ENCODE measurements around the gene RPS18.
A peak's percentile ranks its signal among the peaks of the same experiment; 100 is the strongest.

RPS18 gene

DNA sequence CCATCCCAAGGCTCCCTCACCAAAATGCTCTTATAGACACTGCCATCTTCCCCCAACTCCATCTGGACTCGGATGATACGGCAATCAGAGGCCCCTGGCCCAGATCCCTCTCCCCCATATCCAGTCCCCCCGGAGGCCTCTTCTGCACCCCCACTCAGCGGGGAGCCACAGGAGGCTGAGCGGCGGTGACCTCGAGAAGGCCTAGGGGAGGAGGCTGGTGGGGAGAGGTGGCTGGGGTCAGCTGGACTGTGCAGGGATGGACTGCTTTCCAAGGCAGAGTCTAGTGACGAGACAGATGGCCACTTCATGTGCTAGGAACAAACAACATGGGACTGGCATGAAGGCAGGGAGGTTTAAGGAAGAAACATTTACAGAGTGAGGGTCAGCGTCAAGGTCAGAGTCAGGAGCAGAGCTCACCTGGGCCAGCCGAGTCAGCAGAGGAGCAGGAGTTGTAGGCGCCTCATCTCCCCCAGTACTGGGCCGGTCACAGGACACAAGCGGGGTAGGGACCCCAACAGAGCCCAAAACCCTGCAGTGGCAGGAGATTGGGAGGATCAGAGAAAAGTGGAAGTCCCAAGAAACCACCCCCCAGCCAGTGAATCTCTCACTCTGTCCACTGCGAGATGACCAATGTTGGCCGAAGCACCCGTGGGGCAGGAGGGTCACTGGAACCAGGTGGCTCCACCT lies 21.3 kb downstream of the RPS18 start:
- no peak for FAIRE-seq

- no peak for FAIRE-seq
Observed at GRCh38 chr6:33294086-33294823, 22.4 kb downstream of the RPS18 start.

DNA sequence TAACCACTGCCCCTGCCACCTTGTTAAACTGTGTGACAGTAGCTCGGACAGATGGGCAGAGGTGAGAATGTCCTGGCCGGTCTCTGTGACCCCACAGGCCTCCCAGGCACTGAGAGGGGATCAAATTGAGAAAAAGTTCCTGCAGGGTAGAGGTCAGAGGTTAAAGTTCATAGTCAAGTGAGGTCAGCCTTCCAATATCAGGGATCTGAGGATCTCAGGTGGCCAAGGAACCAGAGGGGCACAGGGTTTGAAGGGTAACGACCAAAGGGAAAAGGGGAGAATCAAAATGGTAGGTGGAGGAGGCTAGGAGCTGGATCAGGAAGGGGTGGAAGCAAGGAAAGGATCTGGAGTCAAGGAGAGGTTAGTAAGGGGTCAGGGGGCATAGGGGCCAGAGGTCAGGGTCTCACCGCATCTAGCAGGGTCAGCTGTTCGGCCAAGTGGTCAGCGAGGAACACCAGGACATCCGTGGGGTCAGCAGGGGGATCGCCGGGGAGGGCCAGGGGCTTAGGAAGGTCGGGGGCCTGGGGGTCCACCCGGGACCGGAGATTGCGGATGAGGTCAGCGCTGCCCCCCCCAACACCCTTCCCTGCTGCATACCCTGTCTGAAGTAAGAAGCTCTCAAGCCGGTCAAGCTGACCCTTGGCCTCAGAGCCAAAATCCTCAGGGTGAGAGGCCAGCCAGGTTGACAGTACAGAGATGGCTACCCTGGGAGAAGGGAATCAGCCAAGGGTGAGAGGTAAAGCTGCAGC lies 23.9 kb downstream of the RPS18 start:
- no peak for FAIRE-seq

- no peak for FAIRE-seq
Observed at GRCh38 chr6:33296797-33297405, 25.0 kb downstream of the RPS18 start.

GRCh38 chr6:33297406-33297955 lies 25.6 kb downstream of the RPS18 start:
- no peak for FAIRE-seq

GRCh38 chr6:33297956-33298772 lies 26.3 kb downstream of the RPS18 start:
- FAIRE-seq = no peak

DNA sequence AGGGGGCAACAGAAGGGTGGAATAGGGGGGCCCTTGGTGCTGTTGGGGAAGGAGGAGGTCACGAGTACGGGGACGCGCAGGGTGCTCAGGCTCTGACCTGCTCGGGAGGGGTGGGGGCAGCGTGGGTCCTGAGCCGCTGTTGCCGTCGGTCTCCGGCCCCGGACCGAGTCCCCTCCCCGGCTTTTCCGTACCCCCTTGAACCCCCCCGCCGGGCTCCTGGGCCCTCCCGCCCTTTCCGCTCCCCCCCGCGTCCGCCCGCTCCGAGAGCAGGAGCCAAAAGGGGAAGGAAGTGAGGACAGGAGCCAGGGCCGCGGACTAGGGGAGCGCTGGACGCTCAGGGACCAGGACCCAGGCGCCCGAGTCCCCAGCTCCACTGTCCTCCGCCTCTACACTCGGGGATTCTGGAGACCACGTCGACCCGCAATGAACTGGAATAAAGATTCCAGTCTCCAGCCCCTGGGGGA lies 26.9 kb downstream of the RPS18 start, which contains the start of gene RGL2:
Gene RGL2 (minus strand): TSS at position 170 of the 464 bp plus-strand sequence. CDS start 332 bp downstream, outside the sequence.
- FAIRE-seq = no peak

DNA sequence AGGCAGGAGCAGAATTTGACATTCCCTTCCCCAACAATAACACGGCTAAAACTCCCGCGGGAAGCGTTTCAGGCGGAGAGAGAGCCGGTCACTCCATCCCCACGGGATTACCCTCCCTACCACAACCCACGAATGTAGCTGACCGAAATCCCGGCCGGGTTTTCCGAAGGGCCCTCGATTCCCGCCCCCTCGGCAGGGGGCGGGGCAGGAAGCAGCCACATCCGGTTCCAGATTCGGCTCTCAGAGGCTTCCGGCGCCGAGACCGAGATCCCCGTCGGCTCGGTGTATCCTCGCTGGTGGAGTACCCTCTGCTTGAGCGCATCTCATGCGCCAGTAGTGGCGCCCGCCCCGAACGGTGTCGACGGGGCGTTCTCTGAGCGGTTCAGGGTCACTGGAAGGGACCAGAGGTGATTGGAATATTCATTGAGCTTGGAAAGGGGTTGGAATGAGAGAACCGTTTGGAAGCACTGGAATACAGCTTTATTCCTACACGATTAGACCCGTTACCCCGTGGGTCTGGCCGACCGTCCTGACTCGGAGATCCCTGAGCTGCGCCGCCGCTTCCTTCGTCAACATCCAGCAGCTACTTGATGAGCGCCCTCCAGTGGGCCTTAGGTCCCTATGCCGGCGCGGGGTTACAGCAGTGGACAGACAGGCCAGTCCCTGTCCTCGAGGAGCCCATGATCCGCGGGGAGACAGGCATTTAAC lies 27.5 kb downstream of the RPS18 start:
- peak; percentile 55 for FAIRE-seq

DNA sequence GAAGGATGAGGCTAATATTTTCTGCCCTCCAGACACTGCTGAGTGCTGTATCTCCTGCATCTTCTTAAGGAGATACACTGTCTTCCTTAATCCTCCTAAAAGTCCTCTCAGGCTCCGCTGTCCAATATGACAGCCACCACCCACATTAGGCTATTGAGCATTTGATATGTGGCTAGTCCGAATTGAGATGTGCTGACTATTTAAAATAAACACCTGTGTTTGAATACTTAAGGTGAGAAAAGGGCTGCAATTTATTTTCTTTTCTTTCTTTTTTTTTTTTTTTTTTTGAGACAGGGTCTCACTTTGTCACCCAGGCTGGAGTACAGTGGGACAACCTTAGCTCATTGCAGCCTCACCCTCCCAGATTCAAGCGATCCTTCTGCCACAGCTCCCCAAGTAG lies 30.0 kb downstream of the RPS18 start:
- no peak for FAIRE-seq

DNA sequence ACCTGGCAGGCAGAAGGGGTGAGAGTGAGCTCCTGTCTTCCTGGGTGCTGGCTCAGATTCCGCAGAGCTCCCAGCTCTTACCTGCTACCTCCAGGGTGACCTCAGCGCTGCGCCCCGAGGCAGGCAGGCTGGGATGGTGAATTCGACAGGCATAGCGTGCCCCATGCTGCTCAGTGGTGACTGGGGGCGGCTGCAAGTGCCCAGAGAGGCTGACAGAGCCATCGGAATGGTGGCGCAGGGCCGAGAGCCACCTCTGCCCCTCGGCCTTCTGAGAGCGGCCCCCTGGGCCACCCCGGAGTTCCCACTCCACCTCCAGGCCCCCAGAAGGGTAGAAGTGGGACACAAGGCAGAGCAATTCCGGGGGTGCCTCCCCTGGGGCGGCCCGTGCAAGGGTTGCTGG lies 32.3 kb downstream of the RPS18 start:
- FAIRE-seq = no peak

DNA sequence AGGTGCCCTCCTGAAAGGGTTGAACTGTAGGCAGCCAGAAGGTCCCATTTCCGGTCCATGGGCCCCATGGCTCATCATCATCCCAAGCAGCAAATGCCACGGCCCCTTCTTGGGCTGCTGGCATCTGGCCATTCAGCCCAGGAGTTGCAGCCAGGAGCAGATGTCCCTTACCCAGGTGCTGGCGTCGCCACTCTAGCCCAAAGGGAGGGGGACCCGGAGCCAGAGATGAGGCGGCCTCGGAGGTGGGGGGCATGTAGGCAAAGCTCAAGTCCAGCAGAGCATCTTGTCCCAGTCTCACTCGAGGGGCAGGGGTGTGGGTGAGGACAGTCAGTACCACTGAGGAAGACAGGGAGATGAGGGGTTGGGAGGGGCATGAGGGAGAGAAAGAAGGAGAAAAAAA lies 33.2 kb downstream of the RPS18 start:
- FAIRE-seq = no peak

DNA sequence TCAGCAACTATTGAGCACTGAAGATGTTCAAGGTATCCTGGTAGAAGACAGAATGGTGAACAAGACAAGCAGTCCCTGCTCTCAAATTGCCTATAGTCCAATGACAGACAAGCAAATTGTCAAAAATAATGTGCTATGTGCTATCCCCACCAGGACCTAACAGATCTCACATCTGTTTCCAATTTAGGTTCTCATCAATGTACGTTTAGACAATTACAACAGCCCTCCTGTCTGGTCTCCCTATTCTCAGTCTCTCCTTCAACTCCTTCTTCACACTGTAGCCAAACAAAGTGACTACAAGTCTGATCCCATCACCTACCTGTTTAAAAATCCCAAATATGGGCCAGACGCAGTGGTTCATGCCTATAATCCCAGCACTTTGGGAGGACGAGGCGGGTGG lies 34.5 kb downstream of the RPS18 start:
- FAIRE-seq = no peak

DNA sequence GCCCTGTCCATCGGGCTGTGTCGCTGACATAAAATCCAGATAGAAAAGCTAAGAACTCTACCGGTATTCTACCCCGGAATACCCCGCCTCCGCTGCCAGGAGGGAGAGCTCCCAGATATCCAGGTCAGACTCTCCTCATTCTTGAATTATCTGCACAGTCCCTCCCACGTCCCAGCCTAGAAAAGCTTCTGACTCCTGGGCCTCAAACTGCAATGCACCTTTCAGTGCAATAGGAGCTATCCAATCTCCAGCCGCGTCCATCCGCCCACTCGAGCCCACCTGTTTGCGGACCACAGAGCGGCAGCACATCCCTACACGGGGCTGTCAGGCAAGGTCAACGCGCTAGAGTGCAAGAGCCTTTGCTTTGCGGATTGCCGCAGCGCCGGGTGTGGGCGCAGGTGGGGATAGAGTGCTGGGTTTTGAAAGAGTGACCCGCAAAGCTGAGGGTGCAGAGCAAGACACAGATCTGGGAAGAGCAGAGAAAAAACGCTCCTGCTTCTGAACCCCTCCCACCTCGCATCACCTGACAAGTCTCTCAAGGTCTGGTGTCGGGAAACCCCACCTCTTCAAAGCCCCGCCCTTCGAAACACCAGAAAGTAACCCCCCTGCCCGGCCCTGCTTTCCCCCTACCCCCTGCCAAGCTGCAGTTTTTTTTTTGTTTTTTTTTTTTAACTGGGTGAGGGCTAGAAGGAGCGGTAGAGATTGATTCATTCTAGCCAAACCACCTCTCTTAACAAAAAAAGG lies 40.7 kb downstream of the RPS18 start:
- FAIRE-seq = no peak

- no peak for FAIRE-seq
Observed at GRCh38 chr6:33313105-33313708, 41.3 kb downstream of the RPS18 start.

DNA sequence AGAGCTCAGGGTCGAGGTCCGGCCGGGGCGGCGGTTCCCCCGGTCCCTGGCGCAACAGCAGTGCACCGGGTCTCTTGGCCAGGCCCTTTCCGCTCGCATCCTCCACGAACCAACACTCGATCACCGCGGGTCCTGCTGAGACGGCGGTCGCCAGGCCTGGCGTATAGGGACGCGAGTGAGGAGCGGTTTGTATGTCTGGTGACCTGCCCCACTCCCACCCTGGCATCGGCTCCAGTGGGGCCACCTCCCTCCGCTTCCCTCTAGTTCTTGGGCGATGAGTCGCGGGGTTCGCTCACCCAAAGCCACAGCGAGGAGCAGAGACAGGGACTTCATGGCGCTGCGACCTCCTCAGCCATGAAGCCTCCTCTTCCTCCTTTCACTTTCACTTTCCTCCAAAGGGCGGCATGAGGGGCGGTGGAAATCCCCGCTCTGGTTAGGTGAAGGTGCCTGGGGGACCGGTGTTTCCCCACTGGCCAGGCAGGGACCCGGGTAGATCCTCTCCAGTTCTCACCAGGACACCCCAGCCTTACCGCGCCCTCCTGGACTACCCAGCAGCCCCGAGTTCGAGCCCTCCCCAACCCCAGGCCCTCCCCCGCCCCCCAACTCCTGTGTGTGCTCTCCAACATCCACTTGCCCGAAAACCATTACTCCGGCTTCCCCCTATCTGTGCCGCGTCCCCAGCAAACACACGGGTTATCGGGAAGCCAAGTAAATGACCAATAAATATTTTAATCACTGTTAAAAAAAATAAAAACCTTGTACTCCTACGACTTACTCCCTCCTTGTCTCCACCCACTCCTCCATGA lies 42.0 kb downstream of the RPS18 start, which contains the start of gene TAPBP:
Gene TAPBP (minus strand): TSS at position 370 of the 806 bp plus-strand sequence. CDS start 37 bp downstream, at position 333.
- FAIRE-seq = no peak

- FAIRE-seq = no peak
Observed at GRCh38 chr6:33314515-33314942, 42.7 kb downstream of the RPS18 start.

DNA sequence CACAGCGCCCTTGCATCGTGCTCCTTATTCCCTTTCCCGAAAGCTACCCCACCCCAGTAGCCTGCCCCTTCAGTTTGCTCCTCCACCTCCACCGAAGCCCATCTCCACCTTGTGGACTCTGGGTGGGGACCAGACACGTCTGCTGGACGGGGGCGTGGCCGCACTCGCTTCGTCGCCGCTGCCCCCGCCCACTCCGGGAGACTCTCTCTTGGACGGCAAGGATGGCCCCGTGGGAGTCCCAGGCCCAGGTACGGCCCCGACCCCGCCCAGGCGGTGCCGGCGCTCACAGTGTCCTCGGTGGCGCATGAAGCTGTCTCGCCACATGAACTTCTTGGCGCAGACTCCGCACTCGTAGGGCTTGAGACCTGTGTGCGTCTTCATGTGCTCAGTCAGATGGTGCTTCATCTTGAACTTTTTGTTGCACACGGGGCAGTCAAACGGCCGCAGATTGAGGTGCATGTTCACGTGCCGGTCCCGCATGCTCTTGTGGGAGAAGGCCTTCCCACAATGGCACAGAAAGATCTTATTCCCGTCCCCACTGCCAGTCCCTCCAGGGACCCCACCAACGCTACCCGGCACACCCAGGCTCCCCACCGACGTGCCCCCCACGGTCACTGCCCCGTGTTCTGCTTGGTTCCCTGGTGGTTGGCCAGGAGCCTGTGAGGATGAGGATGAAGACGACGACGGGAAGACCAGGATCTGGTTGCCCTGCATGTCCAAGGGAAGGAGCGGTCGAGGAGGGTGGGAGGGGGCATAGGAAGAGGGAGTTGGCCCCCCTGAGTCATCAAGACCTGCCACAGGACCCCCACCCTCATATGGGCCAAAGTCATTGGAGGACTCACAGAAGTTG lies 43.3 kb downstream of the RPS18 start:
- FAIRE-seq = no peak

Measured in endometrium (tissue), 2 donors.